SKM-1 treated with dmso at 0.1 percent for 144 hours (cell line): ENCODE measurements around the gene RTKN.

Source experiments
- DNase-seq: peaks from one replicate; lab custom pipeline; 2025; ENCODE audit not compliant: unreplicated experiment; lab: John Stamatoyannopoulos, UW

Gene RTKN

DNA sequence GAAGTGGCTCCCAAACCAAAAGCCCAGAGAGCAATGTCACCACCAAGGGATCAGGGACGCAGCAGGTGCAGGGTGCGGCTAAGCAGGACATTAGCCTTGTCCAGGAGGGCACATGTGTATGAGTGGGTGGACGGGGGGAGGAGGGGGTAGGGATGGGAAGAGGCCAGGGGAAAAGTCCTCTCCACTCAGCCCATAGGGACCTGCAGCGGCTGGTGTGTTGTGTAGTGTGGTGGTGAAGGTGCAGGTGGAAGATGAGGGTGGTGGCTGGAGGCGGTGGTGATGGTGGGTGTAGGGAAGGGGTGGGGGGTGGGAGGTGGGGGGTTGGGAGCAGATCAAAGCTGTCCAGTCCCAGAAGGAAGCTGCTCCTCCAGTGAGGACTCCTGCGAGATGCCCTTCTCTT, 24.0 kb downstream of the RTKN start:
- DNase-seq = no peak

DNA sequence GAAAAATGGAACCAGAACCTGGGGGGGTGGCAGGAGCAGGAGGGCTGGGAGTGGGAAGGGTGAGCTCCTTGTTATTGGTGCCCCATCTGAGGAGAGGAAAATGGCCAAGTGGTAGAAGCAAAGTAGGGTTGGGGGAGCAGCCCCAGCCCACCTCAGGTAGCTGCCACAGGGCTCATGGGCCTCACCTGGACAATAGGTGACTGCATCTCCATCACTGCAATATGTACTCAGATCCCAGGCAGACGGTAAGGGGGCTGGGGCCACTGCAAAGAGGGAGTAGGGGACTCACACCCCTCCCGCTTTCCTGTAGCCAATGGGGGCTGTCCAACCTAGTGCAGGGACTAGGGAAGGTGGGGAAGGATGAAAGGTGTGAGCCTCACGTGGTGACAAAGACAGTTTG, 24.5 kb downstream of the RTKN start:
- DNase-seq = no peak

DNA sequence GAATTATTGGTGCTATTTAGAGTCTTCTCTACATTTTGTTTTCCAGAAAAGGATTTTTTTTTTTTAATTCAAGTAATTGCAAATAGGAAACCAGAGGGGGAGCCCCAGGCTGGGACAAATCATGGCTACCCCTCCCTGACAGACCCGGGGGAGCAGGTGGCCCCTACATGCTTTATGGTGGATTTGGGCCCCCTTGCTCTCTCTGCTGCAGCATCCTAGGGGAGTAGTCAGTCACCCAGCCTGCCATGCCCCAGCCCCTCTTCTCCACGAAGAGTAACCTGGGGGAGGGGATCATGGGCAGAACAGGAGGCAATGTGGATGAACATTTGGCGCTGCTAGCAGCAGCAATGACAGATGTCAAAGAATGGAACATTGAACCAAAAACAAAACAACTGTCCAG, 25.0 kb downstream of the RTKN start:
- no peak for DNase-seq

DNA sequence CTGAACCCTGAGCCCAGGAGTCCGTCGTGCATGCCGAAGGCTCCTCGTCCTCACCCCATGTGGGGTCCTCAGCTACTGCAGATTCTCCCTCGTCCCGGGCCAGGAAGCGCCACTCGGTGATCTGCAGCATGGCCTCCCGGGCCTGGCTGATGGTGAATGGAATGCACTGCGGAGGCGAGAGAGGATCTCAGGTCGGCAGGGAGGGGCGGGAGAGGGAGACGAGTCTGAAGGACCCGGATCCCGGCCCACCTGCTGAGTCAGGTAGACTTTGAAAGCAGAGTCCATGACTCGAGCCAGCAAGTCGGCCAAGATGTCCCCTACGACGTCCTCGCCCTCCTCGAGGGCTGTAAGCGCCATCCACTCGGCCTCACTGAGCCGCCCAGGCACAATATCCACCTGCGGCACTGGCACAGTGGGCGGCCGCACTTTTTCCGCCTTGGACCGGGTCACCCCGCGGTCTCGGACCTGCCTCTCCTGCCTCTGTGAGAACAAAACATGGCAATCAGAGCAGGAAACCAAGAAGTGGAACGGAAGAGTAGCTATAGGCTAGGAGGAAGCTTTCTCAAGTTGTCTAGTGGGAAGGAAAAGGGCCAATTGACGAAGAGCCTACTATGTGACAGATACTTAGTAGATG, 25.9 kb downstream of the RTKN start:
- no peak for DNase-seq

DNA sequence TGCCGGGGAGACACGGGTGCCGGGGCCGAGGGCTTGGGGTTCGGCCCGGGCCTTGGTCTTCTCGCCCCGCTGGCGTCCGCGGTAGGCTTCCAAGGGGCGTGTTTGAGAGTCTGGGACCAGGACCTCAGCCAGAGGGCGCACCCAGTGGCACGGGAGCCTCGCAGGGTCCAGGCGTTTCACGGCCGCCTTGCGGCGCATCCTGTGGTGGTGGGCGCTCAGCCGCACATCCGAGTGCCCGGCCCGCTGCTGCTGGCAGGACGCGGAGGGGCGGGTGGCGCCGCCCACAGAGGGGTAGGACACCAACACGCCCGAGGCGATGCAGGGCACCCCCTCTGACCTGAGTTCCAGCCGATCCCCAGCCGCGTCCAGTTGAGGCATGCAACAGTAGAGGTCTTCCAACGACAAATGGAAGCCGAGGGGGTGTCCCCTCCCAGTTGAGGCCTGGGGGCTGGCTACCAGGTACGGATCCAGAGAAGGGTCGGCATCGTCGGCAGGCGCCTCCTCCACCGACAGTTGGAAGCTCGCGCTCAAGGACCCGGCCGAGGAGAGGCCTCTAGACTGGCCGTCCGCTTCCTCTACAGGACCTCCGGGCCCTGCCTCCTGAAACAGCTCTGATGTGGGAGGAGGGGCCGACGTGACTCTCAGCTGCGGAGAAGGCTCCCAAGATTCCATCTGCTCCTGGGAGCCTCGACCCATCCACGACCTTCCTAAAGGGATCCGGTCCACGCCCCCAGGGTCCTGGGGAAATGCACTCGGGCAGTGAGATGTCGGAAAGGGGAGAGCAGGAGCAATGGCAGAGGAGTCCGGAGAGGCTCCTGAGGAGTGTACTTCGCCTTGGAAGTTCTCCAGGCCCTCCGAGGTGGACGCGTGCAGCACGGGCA, 26.6 kb downstream of the RTKN start:
- no peak for DNase-seq

DNA sequence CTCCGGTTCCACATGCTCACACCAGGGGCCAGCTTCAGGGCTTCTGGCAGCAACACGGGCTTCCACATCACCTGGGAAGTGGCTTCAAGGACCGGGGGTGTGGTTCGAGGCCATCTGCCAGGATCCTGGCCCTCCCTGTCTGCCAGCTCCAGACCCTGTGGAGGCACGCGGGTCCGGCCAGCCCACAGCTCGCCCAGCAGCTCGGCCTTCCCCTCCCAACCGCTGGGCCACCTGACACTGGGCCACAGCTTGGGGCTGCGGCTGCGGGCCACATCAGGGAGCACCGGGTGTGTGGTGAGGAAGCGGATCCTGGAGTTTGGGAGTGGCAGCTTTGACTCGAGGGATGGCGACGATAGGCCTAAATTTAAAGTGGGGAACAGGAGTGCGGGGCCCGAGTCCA, 27.3 kb downstream of the RTKN start:
- DNase-seq = no peak

DNA sequence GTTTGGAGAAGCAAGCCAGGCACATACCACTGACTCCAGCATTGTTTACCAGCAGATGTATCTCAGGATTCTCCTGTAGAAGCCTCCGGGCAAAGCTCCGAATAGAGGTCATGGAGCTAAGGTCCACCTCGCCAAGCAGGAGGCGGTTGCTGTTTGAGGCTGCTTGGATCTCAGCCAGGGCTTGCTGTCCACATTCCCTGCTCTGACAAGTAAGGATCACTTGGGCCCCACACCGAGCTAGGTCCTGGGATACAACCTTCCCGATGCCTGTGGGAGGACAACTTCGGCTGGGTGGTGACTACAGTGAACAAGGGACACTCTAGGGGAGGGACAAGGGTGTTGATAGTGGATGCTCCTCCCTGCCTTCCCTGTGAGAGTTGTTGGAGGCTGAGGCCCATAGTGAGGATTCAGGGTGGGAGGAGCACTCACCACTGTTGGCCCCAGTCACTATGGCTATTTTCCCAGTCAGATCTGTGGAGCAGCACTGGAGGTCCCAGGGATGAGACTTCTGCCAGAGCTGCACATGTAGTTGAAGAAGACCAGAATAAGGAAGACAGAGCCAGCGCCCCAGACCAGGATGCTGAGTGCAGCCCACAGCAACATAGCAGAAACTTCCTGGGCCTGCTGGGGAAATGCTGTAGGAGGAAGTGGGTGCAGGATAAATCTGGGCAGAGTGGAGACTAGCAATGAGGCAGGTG, 28.6 kb downstream of the RTKN start:
- peak; percentile 22 for DNase-seq

DNA sequence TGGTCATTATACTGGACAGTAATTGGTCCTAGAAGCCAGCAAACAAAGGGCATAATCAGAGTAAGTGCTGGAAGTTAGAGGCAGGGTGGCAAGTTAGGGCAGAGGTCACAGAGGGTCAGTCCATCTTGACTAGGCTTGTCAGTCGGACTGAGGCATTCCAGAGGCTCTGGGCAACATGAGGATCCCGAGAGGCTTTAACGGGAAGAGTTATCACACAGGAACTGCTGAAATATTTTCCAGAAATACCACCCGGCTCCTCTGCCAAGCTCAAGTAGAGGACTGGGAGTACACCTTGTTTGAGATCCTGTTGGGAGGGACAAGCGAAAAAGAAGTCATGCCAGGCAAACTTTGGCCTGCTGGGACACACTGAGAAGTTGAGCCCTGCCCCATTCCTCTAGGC, 34.1 kb downstream of the RTKN start:
- DNase-seq = no peak

DNA sequence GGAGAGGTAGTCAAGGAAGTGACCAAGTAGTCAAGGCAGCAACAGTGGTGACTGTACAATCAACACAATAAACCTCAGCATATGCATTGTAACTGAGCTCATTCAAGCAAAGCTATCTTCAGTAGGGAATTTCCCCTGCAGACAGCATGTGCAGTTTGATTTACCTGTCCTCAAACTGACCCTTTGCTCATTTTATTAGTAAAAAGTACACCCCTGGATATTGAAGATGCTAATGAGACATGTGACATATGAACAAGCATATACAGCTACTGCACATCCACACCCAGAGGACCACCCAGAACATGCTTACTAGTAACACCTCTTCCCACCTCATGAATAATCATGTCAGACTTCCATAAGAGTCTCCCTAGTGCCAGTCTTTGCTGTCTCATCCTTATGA, 35.7 kb downstream of the RTKN start:
- DNase-seq = no peak

DNA sequence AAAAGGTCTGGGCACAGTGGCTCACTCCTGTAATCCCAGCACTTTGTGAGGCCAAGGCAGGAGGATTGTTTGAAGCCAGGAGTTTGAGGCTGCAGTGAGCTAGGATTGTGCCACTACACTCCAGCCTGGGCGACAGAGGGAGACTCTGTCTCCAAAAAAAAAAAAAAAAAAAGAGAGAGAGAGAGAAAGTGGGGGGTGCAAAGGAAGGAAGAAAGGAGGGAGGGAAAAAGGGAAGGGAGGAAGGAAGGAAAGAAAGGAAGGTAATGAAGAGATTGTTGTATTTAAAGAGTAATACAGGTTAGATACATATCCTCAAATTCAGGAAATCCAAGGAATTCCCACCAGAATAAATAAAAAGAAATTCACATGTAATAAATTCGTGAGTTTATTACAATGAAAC, 39.8 kb downstream of the RTKN start:
- DNase-seq = no peak

DNA sequence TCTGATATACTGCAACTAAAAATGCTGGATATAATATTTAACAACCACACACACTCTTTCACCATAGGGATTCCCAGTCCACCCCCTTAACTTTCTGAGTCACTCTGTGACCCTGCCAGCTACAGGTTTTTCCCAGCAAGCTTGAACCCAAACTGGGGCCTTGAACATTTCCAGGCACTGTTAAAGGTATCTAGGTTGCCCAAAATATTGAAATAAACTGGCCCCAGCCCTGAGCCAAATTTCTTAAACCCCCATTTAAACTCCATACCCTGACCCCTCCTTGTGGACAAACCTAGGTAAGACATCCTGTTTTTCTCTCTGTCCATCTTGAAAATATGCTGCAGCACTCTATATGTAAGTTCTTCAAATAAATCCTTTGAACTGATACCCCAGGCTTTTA, 42.0 kb downstream of the RTKN start:
- DNase-seq = peak; percentile 21

DNA sequence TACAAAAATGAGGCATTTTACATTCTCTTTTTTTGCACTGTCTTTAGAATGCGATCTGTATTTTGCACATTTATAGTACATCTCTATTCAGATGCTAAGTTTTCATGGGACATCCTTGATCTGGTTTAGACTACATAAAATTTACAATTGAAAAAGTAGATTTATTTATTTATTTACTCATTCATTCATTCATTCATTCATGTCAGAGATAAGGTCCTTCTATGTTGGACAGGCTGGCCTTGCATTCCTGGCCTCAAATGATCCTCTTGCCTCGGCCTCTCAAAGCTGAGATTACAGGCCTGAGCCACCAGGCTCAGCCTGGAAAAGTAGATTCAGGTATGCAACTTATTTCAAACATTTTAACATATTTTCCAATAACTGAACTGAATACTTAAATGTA, 45.6 kb downstream of the RTKN start:
- DNase-seq = no peak

DNA sequence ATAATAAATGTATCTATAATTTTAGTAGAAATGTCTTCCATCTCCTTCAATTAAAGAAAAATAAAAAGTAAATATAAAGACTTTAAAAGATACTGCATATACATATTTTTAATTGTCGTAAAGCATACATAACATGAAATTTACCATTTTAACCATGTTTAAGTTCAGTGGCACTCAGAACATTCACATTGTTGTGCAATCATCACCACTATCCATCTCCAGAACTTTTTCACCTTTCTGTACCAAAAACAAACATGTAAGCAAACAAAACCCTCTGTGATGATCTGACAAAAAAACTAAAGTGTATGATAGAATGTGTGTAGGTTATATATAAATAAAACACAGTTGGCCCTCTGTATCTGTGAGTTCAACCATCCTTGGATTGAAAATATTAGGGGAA, 48.2 kb downstream of the RTKN start:
- no peak for DNase-seq

DNA sequence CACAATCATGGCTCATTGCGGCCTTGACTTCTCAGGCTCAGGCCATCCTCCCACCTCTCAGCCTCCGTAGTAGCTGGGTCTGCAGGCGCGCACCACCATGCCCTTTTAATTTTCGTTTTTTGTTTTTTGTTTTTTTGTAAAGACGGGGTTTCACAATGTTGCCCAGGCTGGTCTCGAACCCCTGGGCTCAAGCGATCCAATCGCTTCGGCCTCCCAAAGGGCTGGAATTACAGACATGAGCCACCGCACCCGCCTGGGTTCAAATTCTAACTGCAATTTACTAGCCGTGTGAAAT, 49.3 kb downstream of the RTKN start:
- DNase-seq = no peak

DNA sequence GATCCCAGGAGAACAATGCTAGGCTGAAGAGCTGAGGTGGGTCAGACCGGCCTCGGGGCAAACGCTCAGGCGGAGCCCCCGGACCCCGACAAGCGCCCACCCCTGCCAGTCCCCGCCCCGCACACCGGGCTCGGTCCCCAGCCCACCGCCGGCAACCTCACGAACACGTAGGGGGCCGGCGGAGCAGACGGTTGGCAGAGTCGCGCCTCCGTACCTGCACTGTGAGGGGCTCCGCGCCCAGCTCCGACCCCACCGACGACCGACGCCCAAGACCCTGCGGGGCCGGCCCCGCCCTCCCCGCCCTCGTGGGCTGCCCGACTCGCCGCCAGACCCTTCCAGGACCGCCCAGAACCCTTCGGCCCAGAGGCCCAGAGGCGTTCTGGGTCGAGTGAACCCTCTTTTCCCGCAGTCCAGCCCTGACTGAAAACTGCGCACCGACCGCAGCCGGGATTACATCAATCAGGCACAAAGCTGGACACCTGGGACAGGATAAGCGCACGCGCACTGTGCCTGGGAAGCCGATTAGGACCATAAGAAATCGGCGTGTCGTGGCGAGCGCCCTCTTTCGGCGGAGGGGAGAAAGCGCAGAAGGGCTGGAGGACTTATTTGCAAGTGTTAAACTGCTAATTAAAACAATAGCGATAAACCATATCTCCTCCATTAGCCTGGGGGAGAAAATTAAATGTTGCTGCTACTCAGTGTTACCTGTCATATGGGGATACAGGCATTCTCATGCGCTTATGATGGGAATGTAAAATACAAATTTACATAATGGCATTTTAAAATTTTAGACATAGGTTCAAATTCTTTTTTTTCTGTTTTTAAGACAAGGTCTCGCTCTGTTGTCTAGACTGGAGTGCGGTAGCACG, 49.9 kb downstream of the RTKN start:
- DNase-seq = peak; percentile 78

DNA sequence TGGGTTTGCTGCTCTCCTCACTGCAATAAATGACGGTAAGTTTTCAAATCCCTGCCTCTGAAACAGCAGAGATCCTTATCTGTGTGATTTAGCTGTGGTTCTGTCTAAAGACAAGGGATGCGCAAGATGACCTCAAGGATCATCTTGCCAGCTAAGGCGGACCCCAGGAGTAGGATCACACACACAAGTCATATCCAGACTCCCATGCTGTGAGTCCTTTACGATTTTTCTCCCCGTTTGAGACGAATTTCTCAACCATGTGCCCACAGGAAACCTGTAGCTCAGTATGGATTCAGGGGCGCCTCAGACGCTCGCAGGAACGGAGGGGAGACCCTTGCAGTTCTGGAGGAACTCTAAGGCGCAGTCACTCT, 50.5 kb downstream of the RTKN start:
- DNase-seq = no peak

DNA sequence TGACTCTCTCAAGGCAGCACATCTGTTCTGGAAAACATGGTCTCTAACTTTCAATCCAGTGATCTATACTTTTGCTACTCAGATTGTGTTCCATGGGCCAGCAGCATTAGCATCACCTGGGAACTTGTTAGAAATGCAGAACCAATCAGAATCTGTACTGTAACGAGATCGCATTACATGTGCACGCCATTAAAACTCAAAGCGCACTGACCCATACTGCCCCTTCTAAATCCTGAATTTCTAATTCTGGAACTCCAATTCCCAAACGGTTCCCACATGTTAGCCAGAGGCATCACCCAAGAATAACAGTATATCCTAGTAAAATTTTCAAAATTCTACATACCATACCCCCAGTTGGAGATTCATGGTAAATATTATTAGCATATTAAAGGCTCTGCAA, 51.1 kb downstream of the RTKN start:
- no peak for DNase-seq

DNA sequence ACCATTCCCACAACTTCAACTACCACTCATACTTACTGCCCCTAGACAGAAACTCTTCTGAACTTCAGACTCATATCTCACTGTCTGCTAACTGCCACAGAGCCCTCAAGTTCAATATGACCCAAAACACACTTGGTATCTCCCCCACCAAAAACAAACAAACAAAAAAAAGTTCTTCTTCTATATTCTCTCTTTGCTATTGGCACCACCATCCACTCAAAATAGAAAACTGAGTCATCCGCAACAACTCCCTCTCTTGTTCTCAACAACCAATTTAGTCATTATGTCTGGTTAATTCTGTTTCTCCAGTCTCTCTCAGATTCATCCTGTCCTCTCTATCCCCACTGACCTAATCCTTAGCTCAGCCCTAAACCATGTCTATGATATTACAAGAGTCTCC, 54.4 kb downstream of the RTKN start:
- DNase-seq = no peak

DNA sequence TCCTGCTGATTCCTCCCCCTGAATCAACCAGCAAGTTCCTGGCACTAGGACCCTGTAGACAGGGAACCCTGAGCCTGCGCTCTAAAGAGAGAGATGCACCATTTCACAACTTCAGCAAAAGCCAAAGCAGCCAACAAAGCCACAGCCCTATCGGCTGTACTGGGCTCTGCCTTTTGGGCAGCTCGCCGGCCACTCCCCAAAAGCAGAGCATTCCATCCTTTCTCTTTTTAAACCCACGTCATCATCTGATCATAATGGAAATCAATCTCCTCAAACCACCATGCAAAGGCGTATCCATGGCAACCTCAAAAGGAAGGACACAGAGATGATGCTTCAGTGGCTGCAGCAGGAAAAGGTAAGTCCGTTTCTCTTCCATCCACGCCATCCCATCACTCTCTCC, 56.3 kb downstream of the RTKN start:
- DNase-seq = no peak

DNA sequence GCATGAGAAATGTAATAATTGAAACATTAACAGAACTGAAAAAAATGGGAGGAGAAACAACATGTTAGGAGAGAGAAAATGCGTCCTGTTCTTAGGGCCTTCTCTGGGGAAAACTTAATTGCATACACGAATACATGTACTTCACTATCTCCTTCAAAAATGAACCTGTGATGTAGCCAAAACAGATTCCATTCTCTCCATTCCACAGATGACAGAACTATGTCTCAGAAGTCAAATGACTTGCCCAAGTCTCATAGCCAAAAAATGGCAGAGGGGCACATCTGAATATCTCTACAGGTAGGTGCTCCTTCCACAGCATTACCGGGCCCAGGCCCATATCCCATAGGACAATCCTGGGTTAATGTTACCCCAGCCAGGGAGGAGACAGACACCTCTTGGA, 57.7 kb downstream of the RTKN start:
- DNase-seq = no peak

DNA sequence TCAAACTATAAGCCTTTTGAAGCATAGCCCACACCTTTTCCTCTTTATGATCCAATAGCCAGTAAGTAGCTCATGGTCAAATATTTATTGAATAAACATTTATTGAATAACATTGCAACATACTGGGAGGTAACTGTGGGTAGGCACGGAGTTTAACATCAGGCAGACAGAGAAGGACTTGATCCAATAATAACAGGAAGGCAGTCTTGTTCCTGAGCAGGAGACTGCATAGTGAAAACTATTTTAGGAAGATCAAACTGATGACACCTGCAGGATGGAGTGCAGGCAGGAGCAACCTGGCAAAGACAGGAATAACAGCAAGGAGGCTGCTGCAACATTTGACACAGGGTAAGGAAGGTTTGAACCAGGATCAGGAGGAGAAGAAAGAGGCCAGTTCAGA, 58.5 kb downstream of the RTKN start:
- DNase-seq = no peak

DNA sequence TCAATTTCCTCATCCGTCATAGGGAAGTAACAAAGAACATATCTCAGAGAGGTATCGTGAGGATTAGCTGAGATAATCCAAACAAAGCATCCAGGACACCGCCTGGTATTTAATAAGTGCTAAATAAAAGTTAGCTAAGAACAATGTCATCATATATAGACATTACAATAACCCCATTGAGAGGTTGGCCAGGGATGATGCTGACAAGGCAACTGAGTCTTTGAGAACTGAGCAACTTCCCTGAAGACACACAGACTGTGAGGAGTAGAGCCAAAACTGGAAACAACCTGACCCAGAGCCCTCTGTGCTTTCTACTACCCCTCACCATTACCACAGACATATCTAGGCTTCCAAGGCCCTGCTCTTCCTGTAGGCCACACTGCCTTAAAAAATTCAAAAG, 60.0 kb downstream of the RTKN start:
- DNase-seq = peak; percentile 69
